NCI-H2227 (cell line): ENCODE measurements around the gene ADIG.

Experiments used
- DNase-seq: peaks from one replicate; lab custom pipeline; 2025; ENCODE audit not compliant: unreplicated experiment; lab: John Stamatoyannopoulos, UW

Gene ADIG

DNA sequence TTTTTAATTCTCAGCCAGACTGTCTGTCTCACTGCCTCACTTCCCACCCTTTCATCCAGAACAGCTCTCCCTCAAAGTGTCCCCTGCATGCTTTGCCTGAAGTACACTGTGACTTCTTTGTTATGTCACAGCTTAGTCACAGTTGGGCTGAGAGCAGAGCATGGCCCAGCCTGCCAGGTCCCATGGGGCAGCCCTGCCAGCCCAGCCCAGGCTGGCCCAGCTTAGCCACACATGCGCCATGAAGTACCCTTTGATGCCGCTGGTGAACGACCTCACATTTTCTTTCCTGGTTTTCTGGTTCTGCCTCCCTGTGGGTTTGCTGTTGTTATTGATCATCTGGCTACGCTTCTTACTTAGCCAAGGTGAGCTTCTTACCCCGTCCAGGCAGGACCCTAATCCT, at the start of gene ADIG:
Gene ADIG, plus strand, starts transcription at position 185 of the 400 bp plus-strand sequence. Its CDS starts 54 bp downstream, at position 239.
- no peak for DNase-seq

DNA sequence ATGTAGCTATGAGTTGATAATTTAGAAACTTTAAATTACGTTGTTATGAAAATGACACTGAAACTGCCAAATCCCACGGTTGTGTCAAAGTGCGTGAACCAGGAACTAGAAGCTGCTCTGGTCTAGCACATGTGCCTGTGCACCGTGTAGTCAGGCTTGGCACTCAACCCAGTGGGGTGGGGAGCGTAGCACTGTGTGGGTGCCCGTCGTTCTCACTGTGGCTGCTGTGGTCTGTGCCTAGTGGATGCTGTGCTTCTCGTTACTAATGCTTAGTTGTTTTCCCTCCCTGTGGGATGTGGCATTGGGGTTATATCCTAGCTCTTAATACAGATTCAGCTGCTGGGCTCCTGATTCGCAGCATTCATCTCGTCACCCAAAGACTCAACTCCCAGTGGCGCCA, 46.2 kb upstream of the ADIG start:
- DNase-seq: no peak

- no peak for DNase-seq
Measured at GRCh38 chr20:38536310-38536709, 44.7 kb upstream of the ADIG start.

- DNase-seq: no peak
Measured at GRCh38 chr20:38537176-38537575, 43.8 kb upstream of the ADIG start.

- no peak for DNase-seq
Measured at GRCh38 chr20:38538789-38539188, 42.2 kb upstream of the ADIG start.

- no peak for DNase-seq
Measured at GRCh38 chr20:38543014-38543906, 37.7 kb upstream of the ADIG start.

DNA sequence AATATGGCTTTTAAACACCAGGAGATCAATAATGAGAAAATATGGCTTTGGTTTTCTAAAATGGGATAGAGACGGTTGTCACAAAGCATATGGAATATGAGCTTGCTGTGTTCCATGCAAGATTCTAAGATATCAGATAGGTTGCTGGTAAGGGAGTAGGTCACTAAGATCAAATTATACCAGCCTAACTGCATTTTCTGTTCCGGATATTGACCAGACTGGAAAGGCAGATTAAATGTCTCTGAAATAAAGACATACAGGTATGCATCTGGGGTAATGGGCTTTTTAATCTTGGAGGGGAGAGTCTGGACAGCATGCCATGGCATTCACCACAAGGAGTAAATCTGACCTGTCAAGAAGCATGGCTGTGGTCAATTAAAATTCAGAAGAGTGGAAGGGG, 35.2 kb upstream of the ADIG start:
- no peak for DNase-seq

DNA sequence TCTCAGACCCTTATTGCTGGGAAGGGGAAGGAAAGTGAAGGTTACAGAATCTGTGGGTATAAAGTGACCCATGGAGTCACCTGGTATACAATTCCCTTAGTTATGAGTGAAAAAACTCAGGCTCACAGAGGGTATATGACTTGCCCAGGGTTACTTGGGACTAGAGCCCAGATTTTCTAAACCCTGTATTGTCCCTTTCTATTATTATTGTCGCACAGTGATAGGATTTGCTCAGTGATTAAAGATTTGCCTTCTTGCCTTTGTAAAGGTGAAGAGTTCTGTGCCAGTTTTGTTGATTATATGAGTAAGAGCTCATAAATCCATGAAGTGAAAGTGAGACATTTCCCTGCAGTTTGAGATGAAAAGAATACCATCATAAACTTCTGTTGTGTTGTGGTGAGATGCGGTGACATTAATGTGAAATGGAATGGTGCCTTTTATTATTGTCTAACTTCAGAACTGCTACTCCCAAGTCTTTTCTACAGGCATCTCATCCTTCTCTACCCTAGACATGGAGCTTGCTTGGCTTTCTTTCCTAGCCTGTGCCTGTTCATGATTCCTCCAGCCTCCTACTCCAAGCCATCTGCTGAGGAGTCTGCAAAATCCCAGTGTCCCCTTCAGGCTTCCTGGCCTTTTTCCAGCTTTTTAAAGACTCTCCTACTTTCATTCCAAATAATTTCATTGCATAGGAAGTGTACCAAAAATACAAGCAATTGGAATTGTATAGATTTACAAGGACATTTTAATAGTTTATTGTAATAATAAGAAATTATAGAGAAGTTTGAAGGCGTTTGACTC, 33.5 kb upstream of the ADIG start:
- no peak for DNase-seq

DNA sequence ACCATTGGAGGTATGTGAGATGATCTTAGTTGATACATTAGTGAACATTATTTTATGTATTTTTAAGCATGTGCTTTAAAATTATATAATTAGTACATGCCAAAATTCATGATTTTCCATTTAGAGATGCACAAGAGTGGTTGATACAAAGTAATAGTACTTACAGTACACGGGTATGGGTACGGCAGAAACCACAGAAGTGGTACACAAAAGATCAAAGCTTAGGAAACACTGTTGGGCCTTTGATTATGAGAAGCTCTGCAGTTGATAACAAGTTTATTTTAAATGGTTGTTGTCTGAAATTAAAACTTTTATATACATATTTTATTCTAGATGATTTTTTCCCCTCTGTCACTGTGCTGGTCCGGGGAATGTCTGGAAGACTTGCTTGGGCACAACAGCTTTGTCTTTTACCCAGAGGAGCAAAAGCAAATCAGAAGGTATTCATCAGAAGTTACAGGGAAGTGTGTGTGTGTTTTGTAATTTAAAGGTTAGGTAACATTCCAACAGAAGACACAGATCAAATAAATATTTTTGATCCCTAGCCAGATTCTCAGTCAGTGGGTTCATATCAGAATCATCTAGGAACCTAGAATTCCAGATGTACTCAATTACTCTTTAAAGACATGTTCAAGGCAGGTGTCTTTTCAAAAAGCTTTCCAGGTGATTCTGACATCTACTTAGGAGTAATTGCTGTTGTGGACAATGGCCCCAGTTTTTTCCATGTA, 32.5 kb upstream of the ADIG start:
- DNase-seq: no peak

DNA sequence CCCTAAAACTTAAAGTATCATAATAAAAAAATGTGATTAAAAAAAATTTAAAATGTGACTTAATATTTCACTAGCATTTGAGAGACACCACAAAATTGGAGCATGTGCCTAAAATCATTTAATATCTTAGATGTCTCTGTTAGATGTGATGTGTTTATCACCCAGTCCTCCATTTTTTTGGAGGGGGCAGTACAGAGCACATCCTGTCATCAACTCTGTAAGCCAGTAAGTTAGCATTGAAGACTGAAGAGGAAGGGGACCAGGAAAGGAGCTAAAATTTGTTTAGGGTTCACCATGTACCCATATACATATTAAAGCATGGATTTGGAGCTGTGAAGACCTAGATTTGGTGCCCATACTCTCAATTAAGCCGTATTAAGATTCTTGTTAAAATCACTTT, 30.7 kb upstream of the ADIG start:
- no peak for DNase-seq

DNA sequence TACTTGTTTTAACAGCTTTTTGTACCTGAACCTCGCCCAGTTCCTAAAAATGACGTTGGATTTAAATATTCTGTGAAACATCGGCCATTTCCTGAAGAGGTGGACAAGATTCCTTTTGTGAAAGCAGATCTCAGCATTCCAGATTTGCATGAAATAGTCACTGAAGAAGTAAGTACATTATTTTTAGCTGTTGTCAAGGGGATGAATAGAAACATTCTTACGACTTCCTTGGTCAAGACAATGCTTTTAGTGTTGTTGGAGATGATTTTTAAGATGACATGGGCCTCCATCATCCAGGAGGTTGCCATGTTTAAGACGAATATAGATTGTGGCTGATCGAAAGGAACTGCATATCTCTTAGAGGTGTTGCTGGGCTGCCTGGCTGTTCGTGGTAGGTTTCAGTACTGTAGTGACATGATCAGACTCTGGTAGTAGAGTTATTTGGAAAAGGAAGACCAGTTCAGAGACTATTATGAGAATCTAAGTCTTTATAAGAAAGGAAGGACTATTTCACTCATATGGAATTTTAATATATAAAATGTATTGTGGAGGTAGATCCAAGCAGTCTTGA, 29.9 kb upstream of the ADIG start:
- DNase-seq: no peak

- DNase-seq: no peak
Measured at GRCh38 chr20:38554986-38555385, 26.0 kb upstream of the ADIG start.

GRCh38 chr20:38555395-38555794, 25.6 kb upstream of the ADIG start:
- no peak for DNase-seq

DNA sequence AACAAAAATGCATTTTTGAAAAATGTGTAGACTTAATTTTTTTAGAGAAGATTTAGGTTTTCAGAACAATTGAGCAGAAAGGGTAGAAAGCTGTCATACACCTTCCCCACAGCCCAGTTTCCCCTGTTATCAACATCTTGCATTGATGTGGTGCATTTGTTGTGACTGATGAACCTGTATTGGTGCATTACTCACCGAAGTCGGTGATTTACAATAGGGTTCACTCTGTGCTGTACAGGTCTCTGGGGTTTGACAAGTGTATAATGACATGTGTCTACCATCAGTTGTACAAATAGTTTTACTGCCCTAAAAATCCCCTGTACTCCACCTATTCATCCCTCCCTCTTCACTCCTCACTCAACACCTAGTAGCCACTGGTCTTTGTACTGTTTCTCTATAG, 23.8 kb upstream of the ADIG start:
- DNase-seq: no peak

DNA sequence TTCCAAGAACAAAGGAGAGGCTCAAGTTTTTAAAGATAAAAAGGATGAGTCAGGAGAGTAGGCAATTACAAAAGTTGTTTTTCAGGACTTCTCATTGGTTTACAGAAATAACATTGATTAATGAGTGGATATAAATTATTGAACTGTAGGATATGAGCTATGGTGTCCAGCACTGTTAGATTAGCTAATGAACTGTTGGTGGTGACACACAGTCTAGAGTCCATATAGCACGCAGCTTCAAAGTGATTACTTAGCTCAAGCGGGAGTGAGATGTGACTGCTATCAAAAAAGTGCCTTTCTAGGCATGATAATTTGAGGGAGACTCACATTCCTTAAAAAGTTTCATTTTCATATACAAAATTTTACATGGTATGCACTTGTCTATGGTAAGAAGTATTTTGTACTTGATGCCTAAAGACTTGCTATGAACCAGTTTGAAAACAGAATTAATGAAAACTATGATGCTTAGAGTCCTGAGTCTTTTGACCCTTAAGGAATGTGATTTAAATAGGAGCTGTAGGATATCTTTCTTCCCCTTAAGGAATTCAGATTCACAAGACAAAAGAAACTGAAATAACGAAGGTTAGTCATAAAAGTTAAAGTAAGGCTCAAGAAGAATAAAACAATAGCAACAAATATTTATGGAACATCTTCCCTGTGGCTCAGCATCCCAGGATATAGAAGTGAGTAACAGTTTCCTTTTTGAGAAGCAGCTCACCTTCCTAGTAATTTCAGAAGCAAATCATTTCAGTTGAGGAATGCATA, 22.2 kb upstream of the ADIG start:
- DNase-seq: no peak

- no peak for DNase-seq
Measured at GRCh38 chr20:38559764-38560163, 21.2 kb upstream of the ADIG start.

DNA sequence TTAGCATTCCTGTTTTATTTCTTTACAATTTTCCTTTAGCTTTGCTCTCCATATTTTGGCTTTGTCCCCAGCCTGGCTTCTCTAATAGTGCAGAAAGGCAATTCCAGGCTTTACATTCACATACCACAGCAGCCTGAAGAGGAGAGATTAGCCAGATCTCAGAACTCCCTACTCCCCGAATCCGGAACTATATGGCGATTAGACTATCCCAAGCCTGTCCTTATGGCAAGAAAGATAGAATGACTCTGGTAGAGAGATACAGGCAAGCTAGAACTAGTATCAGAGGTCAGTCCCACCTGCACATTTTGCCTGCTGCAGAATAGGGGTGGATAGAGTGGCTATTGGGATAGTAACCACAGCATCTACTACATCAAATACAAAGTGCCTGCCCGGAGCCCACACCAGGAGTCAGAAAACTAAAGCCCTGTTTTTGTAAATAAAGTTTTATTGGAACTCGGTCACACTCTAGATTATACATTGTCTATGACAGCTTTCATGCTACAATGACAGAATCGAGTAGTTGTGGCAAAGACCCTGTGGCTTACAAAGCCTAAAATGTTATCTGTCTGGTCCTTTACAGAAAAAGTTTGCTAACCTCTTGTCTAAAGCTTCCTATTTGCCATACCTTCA, 17.1 kb upstream of the ADIG start:
- DNase-seq: no peak

- DNase-seq: no peak
Measured at GRCh38 chr20:38564680-38565079, 16.3 kb upstream of the ADIG start.

- no peak for DNase-seq
Measured at GRCh38 chr20:38566036-38566598, 14.9 kb upstream of the ADIG start.
